Thyroid gland (tissue), 4 donors: ENCODE results near the gene TNIK. TPM values are rescaled to one million over a fixed set of nuclear protein-coding genes. Genes with fewer than 3 reads are reported as not detected.
A peak's percentile ranks its signal among the peaks of the same experiment; 100 is the strongest.

ENCODE experiments used
- DNase-seq, 2 donors: peaks; one replicate each; pipeline ENCODE4 v3.0.0-alpha.2; 2019
- H3K27ac ChIP-seq, 3 donors: fragments of 200-600 bp; sonication (generic); 1 replicate in 2 of 3; 2 replicates in 1 of 3; pipeline ENCODE4 v1.5.1; 2016 to 2019; ENCODE audit warnings: mild to moderate bottlenecking in 1 of 3, moderate library complexity in 1 of 3
- H3K27me3 ChIP-seq: fragments of 200-600 bp; sonication (generic); one replicate; pipeline ENCODE4 v1.5.1; 2019
- H3K36me3 ChIP-seq, 2 donors: fragments of 200-600 bp; sonication (generic); one replicate each; pipeline ENCODE4 v1.5.1; 2016 to 2019
- H3K4me1 ChIP-seq, 2 donors: fragments of 200-600 bp; sonication (generic); one replicate each; pipeline ENCODE4 v1.5.1; 2017 to 2019
- H3K4me3 ChIP-seq, 3 donors: fragments of 200-600 bp; sonication (generic); replicated peaks in 1 of 3; 1 replicate in 2 of 3; 2 replicates in 1 of 3; pipeline ENCODE4 v1.5.1; 2016; ENCODE audit warnings: mild to moderate bottlenecking in 1 of 3
- H3K9me3 ChIP-seq: fragments of 200-600 bp; sonication (generic); one replicate; pipeline ENCODE4 v1.5.1; 2017
- CTCF ChIP-seq, 6 experiments: fragments of 200-600 bp in 3 of 6; fragments of 450-650 bp in 3 of 6; sonication (generic) in 3 of 6; IDR thresholded peaks; one replicate each; pipeline ENCODE4 v1.5.1; 2016 to 2019; ENCODE audit warnings: antibody characterized with exemption in 6 of 6, mild to moderate bottlenecking in 2 of 6, inconsistent platforms in 1 of 6, moderate library complexity in 1 of 6
- POLR2A ChIP-seq, 2 donors: fragments of 450-650 bp; IDR thresholded peaks; one replicate each; pipeline ENCODE4 v1.6.1; 2017; ENCODE audit warnings: antibody characterized with exemption in 2 of 2, mild to moderate bottlenecking in 2 of 2, moderate library complexity in 1 of 2
- WGBS, 2 donors: methylation state at CpG; one replicate each; pipeline ENCODE4 v1.1.5; 2017; 5-methylcytosine and 5-hydroxymethylcytosine counted together
- intact Hi-C: fragments of 100-400 bp; cut with DNase I; formaldehyde crosslinking; loops from one replicate; pipeline ENCODE4 v1.15.1; 2023
- total RNA-seq, 4 donors: library from RNA; depleted of rRNA; stranded (reverse); fragments of >200 nt; gene quantifications; one replicate each; pipeline ENCODE4 v1.2.3, GENCODE V29; 2016

TNIK gene
- total RNA-seq, 4 donors from 2014 or later, result 29.7 to 84.1 (median 48.9) TPM

- Histone ChIP-seq H3K9me3 (no peaks in the 10 kb centered on the region), H3K27me3 (no peaks in the 10 kb centered on the region), H3K4me1 (peaks cover 13 to 20% of the 10 kb centered on the region in 2 donors), H3K36me3 (no peaks in the 10 kb centered on the region), H3K4me3 (no peak overlapping the region), H3K27ac (peak overlapping the region; percentile 12 to 56 (median 47))
- 55 to 61% methylated on average over 6 of the region's 6 CpGs for WGBS, 2 donors
- intact Hi-C loops, result no loop called here
- TF ChIP-seq CTCF (IDR thresholded peaks at IDR 0.05), result no peak
- TF ChIP-seq POLR2A (IDR thresholded peaks at IDR 0.05), result no peak
- peak; percentile 20 to 36 for DNase-seq
These were observed 176.9 kb downstream of the TNIK start for GRCh38 chr3:171283183-171283847.

- intact Hi-C loops, result no loop called here
- Histone ChIP-seq H3K36me3 (no peaks in the 10 kb centered on the region), H3K27me3 (no peaks in the 10 kb centered on the region), H3K4me3 (no peak overlapping the region), H3K27ac (peak overlapping the region in 1 of 3 donors; percentile 37), H3K9me3 (no peaks in the 10 kb centered on the region), H3K4me1 (peaks cover 13 to 20% of the 10 kb centered on the region in 2 donors)
- TF ChIP-seq POLR2A (IDR thresholded peaks at IDR 0.05), result no peak
- 42 to 51% methylated on average over 4 of the region's 4 CpGs for WGBS, 2 donors
- no peak for DNase-seq
These were observed 178.2 kb downstream of the TNIK start for GRCh38 chr3:171282041-171282440.

GRCh38 chr3:171281256-171281992 is 178.8 kb downstream of the TNIK start:
- H3K9me3 ChIP-seq, result no peaks in the 10 kb centered on the region
- H3K27ac ChIP-seq, result no peak overlapping the region
- no peaks in the 10 kb centered on the region for H3K36me3 ChIP-seq
- H3K27me3 ChIP-seq, result no peaks in the 10 kb centered on the region
- WGBS, 2 donors, result 77 to 79% methylated on average over 2 of the region's 2 CpGs
- no peak for TF ChIP-seq CTCF (IDR thresholded peaks at IDR 0.05)
- no peak for TF ChIP-seq POLR2A (IDR thresholded peaks at IDR 0.05)
- H3K4me1 ChIP-seq, result peaks cover 13 to 20% of the 10 kb centered on the region in 2 donors
- no peak for DNase-seq
- H3K4me3 ChIP-seq, result no peak overlapping the region
- intact Hi-C loops, result no loop called here

GRCh38 chr3:171279972-171280371 is 180.2 kb downstream of the TNIK start:
- no peak for TF ChIP-seq CTCF (IDR thresholded peaks at IDR 0.05)
- TF ChIP-seq POLR2A (IDR thresholded peaks at IDR 0.05), result no peak
- intact Hi-C loops, result no loop called here
- no peaks in the 10 kb centered on the region for H3K27me3 ChIP-seq
- no peaks in the 10 kb centered on the region for H3K36me3 ChIP-seq
- DNase-seq, result no peak
- H3K9me3 ChIP-seq, result no peaks in the 10 kb centered on the region
- 90% methylated on average over 3 of the region's 3 CpGs for WGBS, 2 donors
- H3K27ac ChIP-seq, result no peak overlapping the region
- no peak overlapping the region for H3K4me3 ChIP-seq
- H3K4me1 ChIP-seq, result peaks cover 13 to 20% of the 10 kb centered on the region in 2 donors

- TF ChIP-seq POLR2A (IDR thresholded peaks at IDR 0.05) (no peak), CTCF (IDR thresholded peaks at IDR 0.05) (no peak)
- H3K4me3 ChIP-seq, result no peak overlapping the region
- H3K27me3 ChIP-seq, result no peaks in the 10 kb centered on the region
- H3K4me1 ChIP-seq, result peaks cover 10 to 17% of the 10 kb centered on the region in 2 donors
- H3K27ac ChIP-seq, result no peak overlapping the region
- intact Hi-C loops, result no loop called here
- no peaks in the 10 kb centered on the region for H3K36me3 ChIP-seq
- no peaks in the 10 kb centered on the region for H3K9me3 ChIP-seq
- no peak for DNase-seq
These were observed 182.0 kb downstream of the TNIK start for GRCh38 chr3:171278299-171278590.
